Neural progenitor cell (in vitro differentiated cells): Measurements from ENCODE around the gene GID4. TPM values are rescaled to one million over a fixed set of nuclear protein-coding genes. Genes with fewer than 3 reads are reported as not detected.

Source experiments
- DNase-seq: peaks from one replicate; pipeline ENCODE4 v3.0.0-alpha.2; 2016; ENCODE audit warnings: low spot score
- H2AFZ ChIP-seq: fragments of 200-600 bp; sonication (generic); replicated peaks from 2 replicates; pipeline ENCODE4 v1.6.1; 2016; ENCODE audit warnings: antibody characterized with exemption
- H3F3A ChIP-seq: fragments of 200-600 bp; sonication (generic); 2 replicates; pipeline ENCODE4 v1.6.1; 2016; ENCODE audit warnings: antibody characterized with exemption, low read depth
- H3K27ac ChIP-seq: fragments of 200-600 bp; sonication (generic); 2 replicates; pipeline ENCODE4 v1.5.1; 2016; ENCODE audit warnings: mild to moderate bottlenecking
- H3K27me3 ChIP-seq: fragments of 200-600 bp; sonication (generic); 2 replicates; pipeline ENCODE4 v1.6.1; 2016; ENCODE audit warnings: mild to moderate bottlenecking, moderate library complexity
- H3K36me3 ChIP-seq: fragments of 200-600 bp; sonication (generic); 2 replicates; pipeline ENCODE4 v1.5.1; 2016
- H3K4me1 ChIP-seq: fragments of 200-600 bp; sonication (generic); 2 replicates; pipeline ENCODE4 v1.6.1; 2016; ENCODE audit warnings: mixed run types
- H3K4me2 ChIP-seq: fragments of 200-600 bp; sonication (generic); 2 replicates; pipeline ENCODE4 v1.6.1; 2016
- H3K4me3 ChIP-seq: fragments of 200-600 bp; sonication (generic); 2 replicates; pipeline ENCODE4 v1.5.1; 2016
- H3K79me2 ChIP-seq: fragments of 200-600 bp; sonication (generic); 2 replicates; pipeline ENCODE4 v1.6.1; 2016; ENCODE audit warnings: low read depth
- H3K9ac ChIP-seq: fragments of 200-600 bp; sonication (generic); 2 replicates; pipeline ENCODE4 v1.6.1; 2016
- H3K9me3 ChIP-seq: fragments of 200-600 bp; sonication (generic); 2 replicates; pipeline ENCODE4 v1.5.1; 2016; ENCODE audit warnings: low read depth
- H4K20me1 ChIP-seq: fragments of 200-600 bp; sonication (generic); 2 replicates; pipeline ENCODE4 v1.6.1; 2016; ENCODE audit warnings: low read depth
- H3K27ac Mint-ChIP-seq: 3 replicates; pipeline ENCODE4 v1.8.0; 2021; ENCODE audit warnings: mixed read lengths
- H3K27me3 Mint-ChIP-seq: 2 replicates; pipeline ENCODE4 v1.8.0; 2022; ENCODE audit warnings: low read depth, mild to moderate bottlenecking, inconsistent platforms, moderate library complexity, mixed read lengths; ENCODE audit not compliant: insufficient read depth
- H3K36me3 Mint-ChIP-seq: 3 replicates; pipeline ENCODE4 v1.8.0; 2021; ENCODE audit warnings: mixed read lengths
- H3K4me1 Mint-ChIP-seq: 3 replicates; pipeline ENCODE4 v1.8.0; 2021; ENCODE audit warnings: mixed read lengths
- H3K4me3 Mint-ChIP-seq: 3 replicates; pipeline ENCODE4 v1.8.0; 2021; ENCODE audit warnings: mild to moderate bottlenecking, moderate library complexity, mixed read lengths
- H3K9me3 Mint-ChIP-seq: 3 replicates; pipeline ENCODE4 v1.8.0; 2020; ENCODE audit warnings: mixed read lengths
- CTCF ChIP-seq: fragments of 200-600 bp; sonication (generic); IDR thresholded peaks from 2 replicates; pipeline ENCODE4 v1.5.1; 2017; ENCODE audit warnings: antibody characterized with exemption, mild to moderate bottlenecking
- EZH2 ChIP-seq: fragments of 200-600 bp; sonication (generic); IDR thresholded peaks from 2 replicates; pipeline ENCODE4 v1.6.1; 2017; ENCODE audit warnings: antibody characterized with exemption, mild to moderate bottlenecking, moderate library complexity
- EZH2phosphoT487 ChIP-seq: fragments of 200-600 bp; sonication (generic); IDR thresholded peaks from 2 replicates; pipeline ENCODE4 v1.6.1; 2017; ENCODE audit warnings: antibody characterized with exemption
- total RNA-seq: library from RNA; depleted of rRNA; stranded (reverse); fragments of >200 nt; gene quantifications from 2 replicates; pipeline ENCODE4 v1.2.3, GENCODE V29; 2015; ENCODE audit warnings: low replicate concordance

Gene GID4
- total RNA-seq, 1 donor from 2014 or later: 10.6 TPM

DNA sequence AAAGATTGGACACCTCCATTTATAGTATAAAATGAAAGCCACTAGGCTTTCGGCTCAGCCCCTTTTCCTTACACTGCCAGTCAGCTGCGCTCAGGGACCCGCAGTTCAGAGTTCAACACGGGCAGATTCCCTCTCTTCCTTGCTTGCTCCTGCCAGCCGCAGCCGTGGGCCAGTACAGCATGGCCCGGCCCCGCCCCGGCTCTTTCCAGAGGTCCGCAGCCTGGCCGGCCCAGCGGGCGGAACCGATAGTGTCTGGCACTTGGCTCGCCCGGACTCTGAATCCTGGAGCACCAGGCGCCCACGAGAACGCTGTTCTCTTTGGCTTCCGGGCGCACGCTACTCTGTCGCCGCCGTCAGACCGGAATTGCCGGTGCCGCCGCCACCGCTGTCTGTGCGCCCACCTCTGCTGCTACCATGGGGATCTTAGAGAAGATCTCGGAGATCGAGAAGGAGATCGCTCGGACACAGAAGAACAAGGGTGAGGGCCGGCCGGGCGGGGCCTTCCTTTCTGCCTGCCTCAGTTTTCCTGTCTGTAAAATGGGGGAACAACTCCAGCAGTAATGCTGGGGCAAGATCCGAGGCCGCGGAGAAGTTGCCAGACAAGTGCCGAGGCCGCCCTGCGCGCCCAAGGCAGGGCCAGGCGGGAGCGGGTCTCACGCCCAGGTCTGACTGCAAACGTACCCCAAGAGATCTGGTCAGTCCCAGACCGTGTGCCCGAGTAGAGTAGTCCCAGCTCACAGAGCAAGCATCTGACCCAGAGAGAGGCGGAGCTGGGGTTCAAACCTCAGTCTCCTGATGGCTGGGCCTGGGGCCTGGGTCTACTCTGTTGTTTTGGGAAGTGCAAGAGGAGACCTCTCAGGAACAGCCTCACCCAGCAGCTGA, 48.6 kb downstream of the GID4 start, which contains the start of gene DRG2:
TSS of gene DRG2 (plus strand) at position 339 of the 882 bp plus-strand sequence. CDS start at position 415, 76 bp downstream.
- Mint-ChIP-seq H3K9me3 (no peaks in the 10 kb centered on the region), H3K27ac (peak within 1 kb of the TSS; percentile 97), H3K4me1 (peaks cover 14% of the 10 kb centered on the region), H3K36me3 (peaks cover 2% of the 10 kb centered on the region), H3K4me3 (peak within 1 kb of the TSS; percentile 98), H3K27me3 (peaks cover 3% of the 10 kb centered on the region)
- DNase-seq: peak; percentile 94
- Histone ChIP-seq H3F3A (peaks cover 7% of the 10 kb centered on the region), H3K27me3 (no peaks in the 10 kb centered on the region), H3K4me2 (peak within 1 kb of the TSS; percentile 99), H3K79me2 (peaks cover 20% of the 10 kb centered on the region), H3K36me3 (no peaks in the 10 kb centered on the region), H3K9ac (peak within 1 kb of the TSS; percentile 74), H3K27ac (no peak within 1 kb of the TSS), H4K20me1 (no peaks in the 10 kb centered on the region), H3K4me3 (peak within 1 kb of the TSS; percentile 97), H3K9me3 (no peaks in the 10 kb centered on the region), H2AFZ (peak within 1 kb of the TSS; percentile 93), H3K4me1 (peaks cover 7% of the 10 kb centered on the region)
- no peak for TF ChIP-seq EZH2phosphoT487
- TF ChIP-seq CTCF: peak; percentile 21
- peak; percentile 59 for TF ChIP-seq EZH2

- no peaks in the 10 kb centered on the region for H3K9me3 Mint-ChIP-seq
- peaks cover 5% of the 10 kb centered on the region for H3K27me3 Mint-ChIP-seq
- peaks cover 14% of the 10 kb centered on the region for H3K4me1 Mint-ChIP-seq
- H3K9me3 ChIP-seq: no peaks in the 10 kb centered on the region
- DNase-seq: no peak
- peaks cover 12% of the 10 kb centered on the region for H3K36me3 Mint-ChIP-seq
- no peaks in the 10 kb centered on the region for H3K27me3 ChIP-seq
- peaks cover 7% of the 10 kb centered on the region for H3F3A ChIP-seq
- no peak overlapping the region for H3K9ac ChIP-seq
- H3K4me1 ChIP-seq: peaks cover 7% of the 10 kb centered on the region
- no peak overlapping the region for H2AFZ ChIP-seq
- no peaks in the 10 kb centered on the region for H4K20me1 ChIP-seq
- peak overlapping the region; percentile 98 for H3K4me3 Mint-ChIP-seq
- peaks cover 20% of the 10 kb centered on the region for H3K79me2 ChIP-seq
- H3K27ac ChIP-seq: no peak overlapping the region
- no peak overlapping the region for H3K4me3 ChIP-seq
- no peak for TF ChIP-seq EZH2
- no peak for TF ChIP-seq CTCF
- TF ChIP-seq EZH2phosphoT487: no peak
- H3K36me3 ChIP-seq: no peaks in the 10 kb centered on the region
- no peak overlapping the region for H3K4me2 ChIP-seq
- peak overlapping the region; percentile 16 for H3K27ac Mint-ChIP-seq
Measured at GRCh38 chr17:18089613-18090012, 50.4 kb downstream of the GID4 start.

- Mint-ChIP-seq H3K27me3 (peaks cover 2% of the 10 kb centered on the region), H3K27ac (no peak overlapping the region), H3K36me3 (peaks cover 14% of the 10 kb centered on the region), H3K4me1 (peaks cover under 1% of the 10 kb centered on the region), H3K4me3 (no peak overlapping the region), H3K9me3 (no peaks in the 10 kb centered on the region)
- H3K9me3 ChIP-seq: no peaks in the 10 kb centered on the region
- H3K9ac ChIP-seq: no peak overlapping the region
- no peak overlapping the region for H2AFZ ChIP-seq
- H4K20me1 ChIP-seq: no peaks in the 10 kb centered on the region
- no peaks in the 10 kb centered on the region for H3K27me3 ChIP-seq
- peaks cover 1% of the 10 kb centered on the region for H3K4me1 ChIP-seq
- peaks cover 10% of the 10 kb centered on the region for H3K79me2 ChIP-seq
- no peaks in the 10 kb centered on the region for H3F3A ChIP-seq
- no peak overlapping the region for H3K4me3 ChIP-seq
- DNase-seq: peak; percentile 48
- H3K4me2 ChIP-seq: no peak overlapping the region
- TF ChIP-seq CTCF (peak; percentile 54), EZH2phosphoT487 (no peak)
- H3K27ac ChIP-seq: no peak overlapping the region
- no peaks in the 10 kb centered on the region for H3K36me3 ChIP-seq
Measured at GRCh38 chr17:18093616-18094408, 54.6 kb downstream of the GID4 start.
